Parathyroid adenoma (tissue), 2 donors: Measurements from ENCODE around the gene KIAA1614.

Source experiments
- H2AFZ ChIP-seq: fragments of 300-600 bp; sonication (generic); one replicate; pipeline ENCODE4 v1.7.0; 2017; ENCODE audit warnings: antibody characterized with exemption, mild to moderate bottlenecking
- H3K27ac ChIP-seq: fragments of 300-600 bp; sonication (generic); one replicate; pipeline ENCODE4 v1.7.0; 2017
- H3K27me3 ChIP-seq: fragments of 300-600 bp; sonication (generic); one replicate; pipeline ENCODE4 v1.7.0; 2017; ENCODE audit warnings: low read length; ENCODE audit not compliant: control insufficient read depth, insufficient read depth
- H3K36me3 ChIP-seq: fragments of 300-600 bp; sonication (generic); one replicate; pipeline ENCODE4 v1.7.0; 2017; ENCODE audit warnings: low read length; ENCODE audit not compliant: control insufficient read depth, insufficient read depth
- H3K4me1 ChIP-seq: fragments of 300-600 bp; sonication (generic); one replicate; pipeline ENCODE4 v1.7.0; 2017; ENCODE audit warnings: control low read depth
- H3K4me2 ChIP-seq: fragments of 300-600 bp; sonication (generic); one replicate; pipeline ENCODE4 v1.7.0; 2017; ENCODE audit warnings: low read length
- H3K4me3 ChIP-seq: fragments of 300-600 bp; sonication (generic); one replicate; pipeline ENCODE4 v1.7.0; 2017; ENCODE audit warnings: low read depth, low read length
- H3K79me2 ChIP-seq: fragments of 300-600 bp; sonication (generic); one replicate; pipeline ENCODE4 v1.7.0; 2017; ENCODE audit warnings: control low read depth
- H3K9ac ChIP-seq: fragments of 300-600 bp; sonication (generic); one replicate; pipeline ENCODE4 v1.7.0; 2017; ENCODE audit warnings: mild to moderate bottlenecking
- H3K9me3 ChIP-seq: fragments of 300-600 bp; sonication (generic); one replicate; pipeline ENCODE4 v1.7.0; 2017; ENCODE audit warnings: low read length; ENCODE audit not compliant: control insufficient read depth
- TF ChIP-seq, protein P1 (sequence below): fragments of 300-600 bp; sonication (generic); IDR thresholded peaks from one replicate; pipeline ENCODE4 v1.7.0; 2017; ENCODE audit warnings: antibody characterized with exemption, mild to moderate bottlenecking
- donor health status: primary hyperparathyroidism.

The KIAA1614 gene

DNA sequence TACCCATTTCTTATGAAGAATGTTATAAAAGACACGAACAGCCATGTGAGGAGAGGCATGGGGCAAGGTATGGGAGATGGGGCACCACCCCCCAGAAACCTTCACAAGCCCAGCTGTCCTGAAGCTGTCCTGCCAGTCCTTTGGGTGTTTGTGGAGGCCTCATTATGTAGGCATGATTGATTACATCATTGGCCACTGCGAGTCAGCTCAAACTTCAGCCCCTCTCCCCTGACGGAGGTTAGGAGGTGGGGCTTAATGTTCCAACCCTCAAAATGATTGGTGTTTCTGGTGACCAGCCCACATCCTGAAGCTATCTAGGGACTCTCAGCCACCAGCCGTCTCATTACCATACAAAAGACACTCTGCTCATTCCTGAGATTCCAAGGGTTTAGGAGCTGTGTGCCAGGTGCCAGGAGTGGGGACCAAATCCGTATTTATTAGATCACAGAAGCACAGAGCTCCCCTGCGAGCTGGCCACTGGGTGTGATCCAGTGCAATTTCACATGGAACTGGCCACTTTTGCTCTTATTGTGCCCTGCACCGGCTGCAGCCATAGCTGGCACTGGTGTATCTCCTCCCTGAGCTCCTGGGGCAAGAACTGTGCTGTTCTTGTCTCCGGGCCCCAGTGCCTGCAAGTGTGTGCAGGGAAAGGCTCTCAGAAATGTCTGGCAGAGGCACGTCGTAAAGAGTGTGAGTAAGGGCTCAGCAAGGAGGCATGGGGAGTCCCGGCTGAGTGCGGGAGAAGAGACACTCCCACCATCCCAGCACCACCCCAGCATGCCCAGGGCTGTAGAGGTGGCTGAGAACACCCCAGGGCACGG, 10.5 kb downstream of the KIAA1614 start:
- Histone ChIP-seq H3K4me2 (no peak overlapping the region), H3K9ac (no peak overlapping the region), H3K27me3 (no peaks in the 10 kb centered on the region), H3K36me3 (no peaks in the 10 kb centered on the region), H3K27ac (no peak overlapping the region), H3K79me2 (no peaks in the 10 kb centered on the region), H2AFZ (no peak overlapping the region), H3K9me3 (no peaks in the 10 kb centered on the region), H3K4me3 (no peak overlapping the region), H3K4me1 (peaks cover 15% of the 10 kb centered on the region)
- TF ChIP-seq, protein P1, sequence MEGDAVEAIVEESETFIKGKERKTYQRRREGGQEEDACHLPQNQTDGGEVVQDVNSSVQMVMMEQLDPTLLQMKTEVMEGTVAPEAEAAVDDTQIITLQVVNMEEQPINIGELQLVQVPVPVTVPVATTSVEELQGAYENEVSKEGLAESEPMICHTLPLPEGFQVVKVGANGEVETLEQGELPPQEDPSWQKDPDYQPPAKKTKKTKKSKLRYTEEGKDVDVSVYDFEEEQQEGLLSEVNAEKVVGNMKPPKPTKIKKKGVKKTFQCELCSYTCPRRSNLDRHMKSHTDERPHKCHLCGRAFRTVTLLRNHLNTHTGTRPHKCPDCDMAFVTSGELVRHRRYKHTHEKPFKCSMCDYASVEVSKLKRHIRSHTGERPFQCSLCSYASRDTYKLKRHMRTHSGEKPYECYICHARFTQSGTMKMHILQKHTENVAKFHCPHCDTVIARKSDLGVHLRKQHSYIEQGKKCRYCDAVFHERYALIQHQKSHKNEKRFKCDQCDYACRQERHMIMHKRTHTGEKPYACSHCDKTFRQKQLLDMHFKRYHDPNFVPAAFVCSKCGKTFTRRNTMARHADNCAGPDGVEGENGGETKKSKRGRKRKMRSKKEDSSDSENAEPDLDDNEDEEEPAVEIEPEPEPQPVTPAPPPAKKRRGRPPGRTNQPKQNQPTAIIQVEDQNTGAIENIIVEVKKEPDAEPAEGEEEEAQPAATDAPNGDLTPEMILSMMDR, result no peak

DNA sequence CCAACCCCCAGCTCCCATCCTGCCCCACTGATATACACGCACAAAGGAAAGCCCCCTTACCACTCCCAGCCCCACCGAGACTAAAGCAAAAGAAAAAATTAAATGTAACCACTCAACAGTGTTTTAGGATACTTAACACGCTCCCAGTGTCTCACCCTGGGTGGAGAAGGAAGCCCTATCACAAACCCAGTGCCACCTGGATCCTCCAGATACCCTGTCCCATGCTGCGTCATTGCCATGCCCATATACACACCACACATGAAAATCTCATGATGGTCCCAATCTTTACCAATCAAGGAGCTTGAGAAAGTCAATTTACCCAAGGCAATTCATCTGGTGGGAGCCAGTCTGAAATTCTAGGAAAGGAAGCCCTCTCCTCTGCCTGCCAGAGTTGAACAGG, 11.2 kb downstream of the KIAA1614 start:
- Histone ChIP-seq H3K27me3 (no peaks in the 10 kb centered on the region), H3K4me2 (no peak overlapping the region), H3K4me3 (no peak overlapping the region), H3K27ac (no peak overlapping the region), H3K9ac (no peak overlapping the region), H2AFZ (no peak overlapping the region), H3K79me2 (no peaks in the 10 kb centered on the region), H3K36me3 (no peaks in the 10 kb centered on the region), H3K9me3 (no peaks in the 10 kb centered on the region), H3K4me1 (peaks cover 15% of the 10 kb centered on the region)
- TF ChIP-seq, protein P1, result no peak

DNA sequence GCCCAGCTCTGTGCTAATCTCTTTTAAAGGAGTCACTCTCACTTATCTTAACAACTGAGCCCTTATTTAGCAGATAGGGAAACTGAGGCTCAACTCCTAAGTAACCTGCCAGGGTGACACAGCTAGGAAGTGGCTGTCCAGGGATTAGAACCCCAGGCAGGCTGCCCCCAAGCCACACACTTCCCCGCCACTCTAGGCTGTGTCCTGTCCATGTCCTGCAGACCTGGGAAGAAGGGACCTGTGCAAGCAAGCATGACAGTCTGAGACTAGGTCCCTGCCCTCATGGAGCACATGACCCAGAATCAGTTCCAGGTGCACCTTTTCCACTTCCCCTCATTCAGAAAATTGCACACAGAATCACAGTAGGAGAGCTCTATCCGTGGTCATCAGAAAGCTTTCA, 12.2 kb downstream of the KIAA1614 start:
- H3K36me3 ChIP-seq, result no peaks in the 10 kb centered on the region
- H3K9me3 ChIP-seq, result no peaks in the 10 kb centered on the region
- no peak overlapping the region for H3K4me3 ChIP-seq
- no peaks in the 10 kb centered on the region for H3K27me3 ChIP-seq
- H3K27ac ChIP-seq, result no peak overlapping the region
- H2AFZ ChIP-seq, result no peak overlapping the region
- no peak overlapping the region for H3K9ac ChIP-seq
- H3K4me1 ChIP-seq, result peaks cover 15% of the 10 kb centered on the region
- no peak overlapping the region for H3K4me2 ChIP-seq
- no peaks in the 10 kb centered on the region for H3K79me2 ChIP-seq
- TF ChIP-seq, protein P1, result no peak

DNA sequence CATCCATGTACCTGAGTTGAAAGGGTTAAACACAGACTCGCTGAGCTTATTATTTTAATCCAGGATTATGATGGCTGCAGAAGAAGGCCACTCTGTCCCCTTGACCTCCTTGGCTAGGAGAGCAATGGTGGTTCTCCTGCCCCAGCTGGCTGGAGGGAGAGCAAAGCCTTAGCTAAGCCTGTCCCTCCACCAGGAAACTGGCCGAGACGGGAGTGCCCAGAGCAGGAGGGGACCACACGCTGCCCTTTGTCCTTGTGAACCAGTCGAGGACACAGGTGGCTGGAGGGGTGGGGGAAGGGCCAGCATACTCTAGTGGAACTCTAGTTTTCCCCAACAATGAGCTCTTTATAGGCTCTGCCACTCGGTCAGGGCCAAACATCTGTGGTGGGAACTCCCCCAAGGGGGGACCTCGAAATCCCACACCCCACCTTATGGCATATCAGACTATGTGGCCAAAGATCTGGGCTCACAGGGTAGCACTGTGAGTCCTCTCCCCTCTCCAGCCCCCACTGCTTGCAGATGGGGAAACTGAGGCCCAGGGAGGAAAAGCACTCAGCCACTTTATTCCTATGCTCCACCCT, 12.9 kb downstream of the KIAA1614 start:
- H3K27me3 ChIP-seq, result no peaks in the 10 kb centered on the region
- H3K4me1 ChIP-seq, result peaks cover 15% of the 10 kb centered on the region
- no peak overlapping the region for H3K4me2 ChIP-seq
- H3K79me2 ChIP-seq, result no peaks in the 10 kb centered on the region
- H3K27ac ChIP-seq, result no peak overlapping the region
- TF ChIP-seq, protein P1, result no peak
- H3K4me3 ChIP-seq, result no peak overlapping the region
- no peak overlapping the region for H2AFZ ChIP-seq
- no peaks in the 10 kb centered on the region for H3K9me3 ChIP-seq
- no peaks in the 10 kb centered on the region for H3K36me3 ChIP-seq
- no peak overlapping the region for H3K9ac ChIP-seq
